ENCODE results near the gene B4GALT1.

DNA sequence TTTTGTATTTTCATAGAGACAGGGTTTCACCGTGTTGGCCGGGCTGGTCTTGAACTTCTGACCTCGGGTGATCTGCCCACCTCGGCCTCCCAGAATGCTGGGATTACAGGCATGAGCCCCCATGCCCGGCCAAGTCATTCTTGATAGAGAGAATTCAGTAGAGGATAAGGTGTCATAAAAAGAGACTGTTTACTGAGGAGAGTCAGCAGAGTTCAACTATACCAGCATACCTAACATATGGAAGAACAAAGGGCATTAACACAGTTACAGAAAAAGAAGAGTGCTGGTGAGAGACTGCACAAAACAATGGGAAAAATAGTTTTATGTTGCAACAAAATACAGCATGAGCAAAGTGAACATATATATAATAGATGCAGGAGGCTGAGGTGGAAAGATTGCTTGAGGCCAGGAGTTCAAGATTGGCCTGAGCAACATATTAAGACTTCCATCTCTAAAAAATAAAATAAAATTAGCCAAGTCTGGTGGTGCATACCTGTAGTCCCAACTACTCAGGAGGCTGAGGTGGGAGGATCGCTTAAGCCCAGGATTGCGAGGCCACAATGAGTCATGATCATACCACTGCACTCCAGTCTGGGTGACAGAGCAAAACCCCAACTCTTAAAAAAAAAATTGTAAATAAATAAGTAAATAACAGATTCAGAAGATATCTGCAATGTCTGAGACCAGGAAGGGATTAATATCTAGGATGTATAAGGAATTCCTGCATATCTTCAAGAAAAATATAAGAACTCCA lies 19.5 kb downstream of the B4GALT1 start:
- TF ChIP-seq, protein P1, sequence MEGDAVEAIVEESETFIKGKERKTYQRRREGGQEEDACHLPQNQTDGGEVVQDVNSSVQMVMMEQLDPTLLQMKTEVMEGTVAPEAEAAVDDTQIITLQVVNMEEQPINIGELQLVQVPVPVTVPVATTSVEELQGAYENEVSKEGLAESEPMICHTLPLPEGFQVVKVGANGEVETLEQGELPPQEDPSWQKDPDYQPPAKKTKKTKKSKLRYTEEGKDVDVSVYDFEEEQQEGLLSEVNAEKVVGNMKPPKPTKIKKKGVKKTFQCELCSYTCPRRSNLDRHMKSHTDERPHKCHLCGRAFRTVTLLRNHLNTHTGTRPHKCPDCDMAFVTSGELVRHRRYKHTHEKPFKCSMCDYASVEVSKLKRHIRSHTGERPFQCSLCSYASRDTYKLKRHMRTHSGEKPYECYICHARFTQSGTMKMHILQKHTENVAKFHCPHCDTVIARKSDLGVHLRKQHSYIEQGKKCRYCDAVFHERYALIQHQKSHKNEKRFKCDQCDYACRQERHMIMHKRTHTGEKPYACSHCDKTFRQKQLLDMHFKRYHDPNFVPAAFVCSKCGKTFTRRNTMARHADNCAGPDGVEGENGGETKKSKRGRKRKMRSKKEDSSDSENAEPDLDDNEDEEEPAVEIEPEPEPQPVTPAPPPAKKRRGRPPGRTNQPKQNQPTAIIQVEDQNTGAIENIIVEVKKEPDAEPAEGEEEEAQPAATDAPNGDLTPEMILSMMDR (IDR thresholded peaks at IDR 0.05; ENCODE audit: extremely low read depth in 1 of 2, insufficient read depth in 1 of 2, low read depth in 1 of 2, low read length in 2 of 2): no peak
- TF ChIP-seq POLR2A (IDR thresholded peaks at IDR 0.05; ENCODE audit: low read depth, low read length): no peak

Data from endothelial cell of umbilical vein (primary cell).